GM12878 (cell line): Measurements from ENCODE around the gene ARHGAP20. TPM values are rescaled to one million over a fixed set of nuclear protein-coding genes. Genes with fewer than 3 reads are reported as not detected.

Experiments
- ATAC-seq: fragments of 200-7000 bp; cut with Tn5 transposase; 3 replicates; pipeline ENCODE4 v1.9.1; 2020; ENCODE audit warnings: mild to moderate bottlenecking, moderate library complexity
- BruUV-seq: library from RNA; stranded (reverse); fragments of 400-500 nt; replicated peaks from 2 replicates; lab custom pipeline; 2021; lab: Mats Ljungman, UMichigan
- CTCF ChIA-PET: fragments of 300-600 bp; sonication (Branson Sonifier 250); formaldehyde crosslinking; extraction: SDS; loops from one replicate; lab custom pipeline; 2021; ENCODE audit warnings: inconsistent platforms; lab: Yijun Ruan, JAX
- POLR2A ChIA-PET: fragments of 350-600 bp; formaldehyde crosslinking; extraction: SDS; loops from one replicate; lab custom pipeline; 2021; ENCODE audit warnings: inconsistent platforms; lab: Charles Lee
- RAD21 ChIA-PET: fragments of 300-600 bp; sonication (Branson Sonifier 250); formaldehyde crosslinking; loops from one replicate; lab custom pipeline; 2023; ENCODE audit warnings: antibody characterized with exemption; ENCODE audit not compliant: unreplicated experiment; lab: Charles Lee
- SMC1A ChIA-PET: fragments of 300-600 bp; sonication (Branson Sonifier 250); formaldehyde crosslinking; loops from one replicate; lab custom pipeline; 2023; ENCODE audit not compliant: unreplicated experiment, uncharacterized antibody; lab: Charles Lee
- DNase-seq: peaks from one replicate; pipeline ENCODE4 v3.0.0-alpha.2; 2011; ENCODE audit warnings: low read depth, low spot score
- FAIRE-seq: peaks from 3 replicates; lab custom pipeline; 2011; peaks lifted over from hg19 to GRCh38; lab: Jason Lieb, UNC
- H2AFZ ChIP-seq: 2 replicates; pipeline ENCODE4 v1.6.0; 2011; ENCODE audit warnings: low read depth, low read length, control low read depth; ENCODE audit not compliant: control insufficient read depth
- H3K27ac ChIP-seq: 2 replicates; pipeline ENCODE4 v1.5.1; 2011; ENCODE audit warnings: control low read depth; ENCODE audit not compliant: control insufficient read depth, insufficient read depth
- H3K27me3 ChIP-seq, 2 experiments: replicated peaks in 1 of 2; 2 replicates each; pipeline versions ENCODE4 v1.6.0 to v1.6.1; 2011; ENCODE audit warnings: low read length in 1 of 2; ENCODE audit not compliant: control insufficient read depth in 2 of 2, insufficient read depth in 2 of 2
- H3K36me3 ChIP-seq, 2 experiments: 2 replicates each; pipeline ENCODE4 v1.5.1; 2011; ENCODE audit warnings: low read length in 1 of 2; ENCODE audit not compliant: control insufficient read depth in 2 of 2, insufficient read depth in 2 of 2
- H3K4me1 ChIP-seq: 2 replicates; pipeline ENCODE4 v1.6.1; 2011; ENCODE audit warnings: mild to moderate bottlenecking, low read length, moderate library complexity, mixed read lengths; ENCODE audit not compliant: control insufficient read depth, insufficient read depth
- H3K4me2 ChIP-seq: 2 replicates; pipeline ENCODE4 v1.6.0; 2011; ENCODE audit warnings: control low read depth; ENCODE audit not compliant: control insufficient read depth, insufficient read depth
- H3K4me3 ChIP-seq: fragments of 200-600 bp; sonication (generic); 2 replicates; pipeline ENCODE4 v1.5.1; 2016
- H3K79me2 ChIP-seq: 2 replicates; pipeline ENCODE4 v1.6.0; 2011; ENCODE audit warnings: low read length; ENCODE audit not compliant: control insufficient read depth, insufficient read depth
- H3K9ac ChIP-seq: 2 replicates; pipeline ENCODE4 v1.8.0; 2011; ENCODE audit warnings: low read length, control low read depth, mixed read lengths; ENCODE audit not compliant: control insufficient read depth, insufficient read depth
- H3K9me3 ChIP-seq: replicated peaks from 3 replicates; pipeline ENCODE4 v1.5.1; 2011; ENCODE audit warnings: mild to moderate bottlenecking, low read length; ENCODE audit not compliant: control insufficient read depth, insufficient read depth
- H4K20me1 ChIP-seq: 2 replicates; pipeline ENCODE4 v1.6.0; 2011; ENCODE audit not compliant: control insufficient read depth, insufficient read depth
- BACH1 ChIP-seq: fragments of 450-650 bp; IDR thresholded peaks from 2 replicates; pipeline ENCODE4 v1.6.1; 2017; ENCODE audit warnings: mild to moderate bottlenecking, borderline replicate concordance
- BHLHE40 ChIP-seq, 2 experiments: fragments of 450-650 bp in 1 of 2; IDR thresholded peaks; 2 replicates each; pipeline ENCODE4 v1.6.1; 2011 to 2017; ENCODE audit warnings: low read depth in 2 of 2, borderline replicate concordance in 1 of 2, improper control_type of control experiment in 1 of 2, low read length in 1 of 2, mild to moderate bottlenecking in 1 of 2
- BMI1 ChIP-seq: fragments of 450-650 bp; IDR thresholded peaks from 2 replicates; pipeline ENCODE4 v1.6.1; 2016; ENCODE audit warnings: mild to moderate bottlenecking, moderate library complexity, borderline replicate concordance
- CBX5 ChIP-seq: sonication (generic); IDR thresholded peaks from 2 replicates; pipeline ENCODE4 v1.6.1; 2016; ENCODE audit warnings: low read depth, moderate library complexity, mild to moderate bottlenecking, inconsistent platforms
- EP300 ChIP-seq, 2 experiments: fragments of 150-350 bp in 1 of 2; IDR thresholded peaks; 2 replicates each; pipeline ENCODE4 v1.6.1; 2011 to 2012; ENCODE audit warnings: low read depth in 2 of 2, low read length in 2 of 2, borderline replicate concordance in 1 of 2, improper control_type of control experiment in 1 of 2, inconsistent platforms in 1 of 2; ENCODE audit not compliant: control insufficient read depth in 1 of 2
- FOS ChIP-seq: IDR thresholded peaks from 3 replicates; pipeline ENCODE4 v1.6.1; 2011; ENCODE audit warnings: borderline replicate concordance; ENCODE audit not compliant: insufficient read length; ENCODE audit errors: extremely low read depth
- JUNB ChIP-seq: IDR thresholded peaks from 2 replicates; pipeline ENCODE4 v1.6.1; 2016; ENCODE audit warnings: antibody characterized with exemption, mild to moderate bottlenecking
- NFXL1 ChIP-seq: fragments of 450-650 bp; IDR thresholded peaks from 2 replicates; pipeline ENCODE4 v1.6.1; 2017; ENCODE audit warnings: antibody characterized with exemption, mild to moderate bottlenecking, borderline replicate concordance
- RCOR1 ChIP-seq: conservative IDR thresholded peaks from 2 replicates; pipeline ENCODE4 v1.6.1; 2012; ENCODE audit warnings: low read depth, low read length, improper control_type of control experiment
- RELA ChIP-seq: fragments of 450-650 bp; IDR thresholded peaks from 2 replicates; pipeline ENCODE4 v1.8.0; 2014; ENCODE audit warnings: borderline replicate concordance; ENCODE audit not compliant: partially characterized antibody
- SMC3 ChIP-seq: IDR thresholded peaks from 2 replicates; pipeline ENCODE4 v1.6.1; 2011; ENCODE audit warnings: low read length, improper control_type of control experiment, borderline replicate concordance
- WGBS: methylation state at CpG from one replicate; pipeline ENCODE4 v1.1.6; 2016; ENCODE audit warnings: low lambda C conversion rate; ENCODE audit not compliant: insufficient replicate concordance, insufficient coverage; ENCODE audit errors: missing lambda C conversion rate; 5-methylcytosine and 5-hydroxymethylcytosine counted together
- in situ Hi-C: fragments of 300-500 bp; cut with MboI; formaldehyde crosslinking; loops from 9 replicates; pipeline ENCODE4 v1.14.3; 2018; ENCODE audit warnings: mixed read lengths
- intact Hi-C: fragments of 100-400 bp; cut with micrococcal nuclease; formaldehyde crosslinking; loops from one replicate; pipeline ENCODE4 v1.14.2; 2022; ENCODE audit not compliant: unreplicated experiment
- polyA plus RNA-seq, 11 experiments: library from polyadenylated mRNA; depleted of rRNA in 4 of 11; unstranded in 6 of 11; stranded (reverse) in 5 of 11; fragments of >200 nt; fragmentation: Nextera tagmentation in 4 of 11; fragmentation: Illumina TruSeq in 1 of 11; extraction: Ambion mirVana in 4 of 11; extraction: Trizol in 1 of 11; gene quantifications; 1 replicate in 1 of 11; 2 replicates in 10 of 11; pipeline versions ENCODE4 v1.2.1 to v1.2.3, GENCODE V29; 2011 to 2016; ENCODE audit warnings: inconsistent platforms in 2 of 11, missing spikeins in 2 of 11, low read depth in 1 of 11
- total RNA-seq, 4 experiments: library from RNA; depleted of rRNA in 3 of 4; stranded (reverse); fragments of >200 nt in 3 of 4; fragmentation: Illumina TruSeq in 1 of 4; extraction: Trizol in 1 of 4; gene quantifications; 2 replicates each; pipeline versions ENCODE4 v1.2.1 to v1.2.3, GENCODE V29; 2013 to 2021
- TF ChIP-seq, protein P1 (sequence below): fragments of 450-650 bp; IDR thresholded peaks from 2 replicates; pipeline ENCODE4 v1.6.1; 2017; ENCODE audit warnings: borderline replicate concordance

Gene ARHGAP20
- total and polyA plus RNA-seq, 10 of the 15 experiments (the other 5 are each of a cell fraction or from before 2014, with no cell fraction given): 0.01 TPM; not detected in 9

DNA sequence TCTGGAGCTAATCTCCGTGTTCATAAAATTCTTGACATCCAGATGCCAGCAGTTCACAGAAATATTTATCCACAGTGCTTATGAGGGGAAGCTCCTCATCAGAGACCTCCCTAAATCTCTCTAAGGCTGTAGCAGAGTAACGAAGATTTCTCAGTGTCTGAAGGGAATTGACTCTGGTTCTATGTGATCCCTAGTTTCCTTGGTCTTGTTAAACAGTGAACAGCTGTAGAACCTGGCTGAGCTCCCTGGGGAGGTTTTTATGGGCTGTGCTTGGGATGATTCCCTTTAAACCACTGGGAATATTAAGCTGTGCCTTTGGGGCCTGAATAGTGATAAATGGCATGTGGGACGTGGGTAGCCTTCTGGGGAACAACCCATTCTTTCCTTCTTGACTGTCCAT, 43.7 kb upstream of the ARHGAP20 start:
- no peak overlapping the region for H3K4me2 ChIP-seq
- no peak for TF ChIP-seq RCOR1
- TF ChIP-seq, protein P1, sequence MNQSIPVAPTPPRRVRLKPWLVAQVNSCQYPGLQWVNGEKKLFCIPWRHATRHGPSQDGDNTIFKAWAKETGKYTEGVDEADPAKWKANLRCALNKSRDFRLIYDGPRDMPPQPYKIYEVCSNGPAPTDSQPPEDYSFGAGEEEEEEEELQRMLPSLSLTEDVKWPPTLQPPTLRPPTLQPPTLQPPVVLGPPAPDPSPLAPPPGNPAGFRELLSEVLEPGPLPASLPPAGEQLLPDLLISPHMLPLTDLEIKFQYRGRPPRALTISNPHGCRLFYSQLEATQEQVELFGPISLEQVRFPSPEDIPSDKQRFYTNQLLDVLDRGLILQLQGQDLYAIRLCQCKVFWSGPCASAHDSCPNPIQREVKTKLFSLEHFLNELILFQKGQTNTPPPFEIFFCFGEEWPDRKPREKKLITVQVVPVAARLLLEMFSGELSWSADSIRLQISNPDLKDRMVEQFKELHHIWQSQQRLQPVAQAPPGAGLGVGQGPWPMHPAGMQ: no peak
- no peak for TF ChIP-seq NFXL1
- TF ChIP-seq CBX5: no peak
- TF ChIP-seq JUNB: no peak
- no peak for TF ChIP-seq FOS
- no peak for TF ChIP-seq BACH1
- no peak for TF ChIP-seq RELA
- no peak for TF ChIP-seq EP300 (IDR thresholded peaks at IDR 0.05; ENCODE audit: borderline replicate concordance in 1 of 2, control insufficient read depth in 1 of 2, low read depth in 2 of 2, low read length in 2 of 2)
- no peak for TF ChIP-seq BHLHE40 (IDR thresholded peaks at IDR 0.05; ENCODE audit: borderline replicate concordance in 1 of 2, low read depth in 2 of 2, low read length in 1 of 2)
- TF ChIP-seq BMI1: no peak
- no peak for TF ChIP-seq SMC3
- no peaks in the 10 kb centered on the region for H3K79me2 ChIP-seq
- H4K20me1 ChIP-seq: no peaks in the 10 kb centered on the region
- ATAC-seq (no peak), FAIRE-seq (no peak), DNase-seq (no peak)
- no TSS peak for BruUV-seq
- no peaks in the 10 kb centered on the region for H3K36me3 ChIP-seq
- no peaks in the 10 kb centered on the region for H3K4me1 ChIP-seq
- H3K4me3 ChIP-seq: no peak overlapping the region
- no peak overlapping the region for H3K9ac ChIP-seq
- ChIA-PET RAD21 (no interaction called here), POLR2A (no interaction called here), SMC1A (no interaction called here), CTCF (interaction anchor here (0.8 kb wide), 1 partner anchor 33 kb away, joined by 3 read pairs; no protein-coding TSS in a partner anchor)
- H3K9me3 ChIP-seq: no peaks in the 10 kb centered on the region
- H3K27me3 ChIP-seq: no peaks in the 10 kb centered on the region
- intact Hi-C loops: no loop called here
- 15% methylated on average over 3 of the region's 3 CpGs for WGBS
- in situ Hi-C loops: no loop called here
- no peak overlapping the region for H2AFZ ChIP-seq
- H3K27ac ChIP-seq: no peak overlapping the region
